HAP-1 (cell line): ENCODE data around the gene HYKK.
"Not testable (repeated sequence)": the region's sequence is repeated elsewhere in the genome, so short reads cannot be mapped to it uniquely, and the experiment has no call there.

Experiments used
- DNase-seq, 2 experiments: peaks; one replicate each; pipeline ENCODE4 v3.0.0-alpha.2; 2016 to 2020; ENCODE audit warnings: low spot score in 2 of 2
- H3K27me3 ChIP-seq: fragments of 250-450 bp; sonication (Bioruptor Pico); 2 replicates; pipeline ENCODE4 v1.5.1; 2020; ENCODE audit warnings: low read depth, mild to moderate bottlenecking, moderate library complexity
- H3K36me3 ChIP-seq: fragments of 250-450 bp; sonication (Bioruptor Pico); replicated peaks from 2 replicates; pipeline ENCODE4 v1.5.1; 2020; ENCODE audit warnings: mild to moderate bottlenecking
- H3K4me1 ChIP-seq: fragments of 250-450 bp; sonication (Bioruptor Pico); 2 replicates; pipeline ENCODE4 v1.5.1; 2020; ENCODE audit warnings: mild to moderate bottlenecking
- H3K4me3 ChIP-seq: fragments of 250-450 bp; sonication (Bioruptor Pico); 2 replicates; pipeline ENCODE4 v1.5.1; 2020; ENCODE audit warnings: mild to moderate bottlenecking, moderate library complexity
- H3K9me3 ChIP-seq: fragments of 250-450 bp; sonication (Bioruptor Pico); 2 replicates; pipeline ENCODE4 v1.5.1; 2020; ENCODE audit warnings: mild to moderate bottlenecking, moderate library complexity
- in situ Hi-C: fragments of 300-500 bp; cut with MboI; formaldehyde crosslinking; loops from 3 replicates; pipeline ENCODE4 v1.14.3; 2020; ENCODE audit warnings: low sequenced_read_pairs, inconsistent platforms, mixed read lengths

The HYKK gene

DNA sequence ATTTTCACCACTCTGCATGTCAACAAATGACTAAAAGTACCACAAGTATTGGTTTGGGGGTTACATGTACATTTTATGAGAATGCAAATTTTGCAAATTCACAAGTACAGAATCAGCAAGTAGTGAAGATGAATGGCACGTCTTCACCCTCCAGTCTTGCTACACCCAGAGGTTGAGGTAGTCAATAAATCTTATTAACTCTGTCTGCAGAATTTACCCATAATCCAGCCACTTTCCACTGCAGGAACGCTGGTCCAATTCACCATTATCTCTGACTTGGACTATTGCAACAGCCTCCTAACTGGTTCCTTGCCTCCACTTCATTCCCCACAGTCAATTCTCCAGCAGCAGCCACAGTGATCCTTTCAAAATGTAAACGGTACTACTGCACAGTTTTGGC lies 43.4 kb downstream of the HYKK start:
- Histone ChIP-seq H3K4me1 (no peaks in the 10 kb centered on the region), H3K9me3 (no peaks in the 10 kb centered on the region), H3K27me3 (no peaks in the 10 kb centered on the region), H3K4me3 (no peak overlapping the region), H3K36me3 (peaks cover 59% of the 10 kb centered on the region)
- in situ Hi-C loops = no loop called here
- no peak for DNase-seq

GRCh38 chr15:78551902-78552301 lies 44.5 kb downstream of the HYKK start:
- Histone ChIP-seq H3K36me3 (peaks cover 48% of the 10 kb centered on the region), H3K9me3 (no peaks in the 10 kb centered on the region), H3K4me3 (no peak overlapping the region), H3K27me3 (no peaks in the 10 kb centered on the region), H3K4me1 (no peaks in the 10 kb centered on the region)
- DNase-seq = no peak
- in situ Hi-C loops = no loop called here

GRCh38 chr15:78552597-78552996 lies 45.2 kb downstream of the HYKK start:
- in situ Hi-C loops = no loop called here
- H3K36me3 ChIP-seq = peaks cover 41% of the 10 kb centered on the region
- H3K27me3 ChIP-seq = no peaks in the 10 kb centered on the region
- H3K9me3 ChIP-seq = no peaks in the 10 kb centered on the region
- no peak overlapping the region for H3K4me3 ChIP-seq
- H3K4me1 ChIP-seq = no peaks in the 10 kb centered on the region
- no peak for DNase-seq

- in situ Hi-C loops, H3K27me3 ChIP-seq, H3K36me3 ChIP-seq, DNase-seq, H3K9me3 ChIP-seq, H3K4me3 ChIP-seq: not testable (repeated sequence)
- peaks cover 18% of the 10 kb centered on the region for H3K4me1 ChIP-seq
Observed at GRCh38 chr15:78560201-78560600, 52.8 kb downstream of the HYKK start.

- no peaks in the 10 kb centered on the region for H3K9me3 ChIP-seq
- H3K4me3 ChIP-seq = no peak overlapping the region
- peak in 1 of 2 experiments; percentile 58 for DNase-seq
- H3K36me3 ChIP-seq = no peaks in the 10 kb centered on the region
- H3K27me3 ChIP-seq = no peaks in the 10 kb centered on the region
- in situ Hi-C loops = no loop called here
- H3K4me1 ChIP-seq = peaks cover 18% of the 10 kb centered on the region
Observed at GRCh38 chr15:78561490-78561889, 54.1 kb downstream of the HYKK start.

DNA sequence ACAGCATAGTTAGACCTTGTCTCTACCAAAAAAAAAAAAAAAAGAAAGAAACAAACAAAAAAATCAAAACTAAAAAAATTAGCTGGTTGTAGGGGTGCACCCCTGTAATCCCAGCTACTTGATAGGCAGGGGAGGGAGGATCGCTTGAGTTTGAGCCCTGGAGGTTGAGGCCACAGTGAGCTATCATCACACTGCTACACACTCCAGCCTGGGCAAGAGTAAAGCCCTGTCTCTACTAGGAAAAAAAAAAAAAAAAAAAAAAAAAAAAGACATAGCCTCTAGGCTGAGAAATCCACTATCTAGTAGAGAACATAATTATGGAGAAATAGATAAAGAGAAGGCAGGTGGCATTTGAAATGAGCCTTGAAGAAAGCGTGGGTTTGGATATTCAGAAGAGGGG lies 55.7 kb downstream of the HYKK start:
- in situ Hi-C loops = no loop called here
- H3K27me3 ChIP-seq = no peaks in the 10 kb centered on the region
- H3K4me3 ChIP-seq = no peak overlapping the region
- DNase-seq = no peak
- no peaks in the 10 kb centered on the region for H3K9me3 ChIP-seq
- no peaks in the 10 kb centered on the region for H3K36me3 ChIP-seq
- peaks cover 28% of the 10 kb centered on the region for H3K4me1 ChIP-seq

- peak overlapping the region; percentile 63 for H3K4me3 ChIP-seq
- no peak for DNase-seq
Observed at GRCh38 chr15:78564743-78565096, 57.3 kb downstream of the HYKK start.

GRCh38 chr15:78565097-78565950 lies 57.9 kb downstream of the HYKK start, which contains the start of gene CHRNA5:
Gene CHRNA5 (plus strand): TSS chr15:78565520. CDS start chr15:78565720, 200 bp downstream.
- no peaks in the 10 kb centered on the region for H3K36me3 ChIP-seq
- H3K9me3 ChIP-seq = no peaks in the 10 kb centered on the region
- H3K4me3 ChIP-seq = peak within 1 kb of the TSS; percentile 63
- no peaks in the 10 kb centered on the region for H3K27me3 ChIP-seq
- peaks cover 32% of the 10 kb centered on the region for H3K4me1 ChIP-seq
- in situ Hi-C loops = no loop called here
- peak; percentile 100 for DNase-seq

More at GRCh38 chr15:78564743-78565096, 57.3 kb downstream of the HYKK start:
- H3K9me3 ChIP-seq = no peaks in the 10 kb centered on the region
- H3K4me1 ChIP-seq = peaks cover 32% of the 10 kb centered on the region
- in situ Hi-C loops = no loop called here
- no peaks in the 10 kb centered on the region for H3K27me3 ChIP-seq
- no peaks in the 10 kb centered on the region for H3K36me3 ChIP-seq

DNA sequence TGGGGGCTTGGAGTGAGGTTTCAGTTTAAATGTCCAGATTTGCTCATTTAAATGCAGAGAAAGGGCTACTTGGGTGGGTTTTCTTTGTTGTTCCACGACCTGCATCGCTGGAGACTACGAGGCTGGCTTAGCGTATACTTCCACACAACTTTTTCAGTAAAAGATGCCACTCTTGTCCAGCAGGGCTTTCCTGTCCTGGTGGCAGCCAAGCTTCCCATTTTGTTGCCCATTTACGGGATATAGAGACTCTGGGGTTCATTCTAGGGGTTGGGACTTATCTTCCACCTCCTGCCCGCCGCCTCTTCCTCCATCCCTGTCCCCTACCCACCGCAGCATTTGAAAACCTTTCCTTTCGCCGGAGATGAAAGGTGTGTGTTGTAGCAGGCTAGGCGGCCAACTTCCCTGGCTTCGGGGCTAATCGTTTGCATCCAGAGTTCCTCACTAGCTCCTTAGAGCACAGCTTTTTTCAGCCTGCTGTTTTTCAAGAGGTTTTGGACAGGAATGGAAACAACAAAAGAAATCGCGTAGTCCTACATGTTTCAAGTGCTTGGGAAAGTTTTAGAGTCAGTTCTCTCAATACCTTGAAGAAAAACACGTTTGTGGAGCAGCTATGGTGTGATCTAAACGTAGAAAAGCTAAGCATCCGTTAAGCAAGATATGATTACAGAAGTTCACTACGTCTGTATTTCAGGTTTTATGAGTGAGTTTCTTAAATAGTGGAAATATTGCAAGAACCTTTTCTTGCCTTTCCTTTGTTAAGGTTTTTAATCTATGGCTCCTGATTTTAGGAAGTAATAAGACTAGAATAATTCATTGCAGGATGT lies 58.8 kb downstream of the HYKK start:
- in situ Hi-C loops = no loop called here
- Histone ChIP-seq H3K4me3 (peak overlapping the region; percentile 63), H3K4me1 (peaks cover 33% of the 10 kb centered on the region), H3K9me3 (no peaks in the 10 kb centered on the region), H3K27me3 (no peaks in the 10 kb centered on the region), H3K36me3 (no peaks in the 10 kb centered on the region)
- DNase-seq = peak; percentile 61 to 70

GRCh38 chr15:78567531-78567930 lies 60.2 kb downstream of the HYKK start:
- no peaks in the 10 kb centered on the region for H3K27me3 ChIP-seq
- in situ Hi-C loops = no loop called here
- peak in 1 of 2 experiments; percentile 43 for DNase-seq
- H3K4me1 ChIP-seq = peaks cover 37% of the 10 kb centered on the region
- no peaks in the 10 kb centered on the region for H3K9me3 ChIP-seq
- peak overlapping the region; percentile 5 for H3K4me3 ChIP-seq
- H3K36me3 ChIP-seq = no peaks in the 10 kb centered on the region

DNA sequence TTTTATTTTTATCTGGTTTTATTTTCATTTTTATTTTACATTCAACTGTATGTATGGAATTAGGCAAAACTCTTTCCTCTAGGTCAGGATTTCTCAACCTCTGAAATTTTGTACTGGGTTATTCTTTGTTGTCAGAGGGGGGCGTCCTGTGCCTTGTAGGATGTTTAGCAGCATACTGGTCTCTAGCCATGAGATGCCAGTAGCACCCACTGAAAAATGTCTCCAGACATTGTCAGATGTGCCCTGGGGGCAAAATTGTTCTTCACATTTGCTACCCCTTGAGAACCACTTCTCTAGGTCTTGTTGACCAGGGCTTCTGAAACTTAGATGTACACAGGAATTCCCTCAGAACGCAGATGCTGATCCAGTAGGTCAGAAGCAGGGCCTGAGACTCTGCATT lies 63.3 kb downstream of the HYKK start:
- H3K27me3 ChIP-seq = no peaks in the 10 kb centered on the region
- H3K4me1 ChIP-seq = peaks cover 32% of the 10 kb centered on the region
- no peak overlapping the region for H3K4me3 ChIP-seq
- in situ Hi-C loops = no loop called here
- no peaks in the 10 kb centered on the region for H3K36me3 ChIP-seq
- H3K9me3 ChIP-seq = no peaks in the 10 kb centered on the region
- peak; percentile 41 to 74 for DNase-seq

DNA sequence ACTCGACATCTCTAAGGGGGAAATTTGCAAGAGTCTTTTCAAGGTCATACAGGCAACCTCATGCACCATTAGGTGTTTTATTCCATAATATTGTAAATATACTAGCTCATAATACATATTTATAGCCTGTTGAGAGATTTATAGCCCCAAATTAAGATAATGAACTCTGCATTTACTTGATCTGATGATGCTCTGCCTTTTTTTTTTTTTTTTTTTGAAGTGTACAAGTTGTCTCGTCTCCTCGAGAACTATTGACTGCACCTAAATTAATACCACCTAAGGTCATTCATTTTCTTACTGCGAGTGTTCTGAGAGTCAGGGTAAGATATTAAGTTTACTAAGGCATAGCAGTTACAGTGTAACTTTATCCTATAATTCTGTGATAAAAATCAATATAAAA lies 64.0 kb downstream of the HYKK start:
- in situ Hi-C loops = no loop called here
- H3K4me1 ChIP-seq = peaks cover 32% of the 10 kb centered on the region
- H3K27me3 ChIP-seq = no peaks in the 10 kb centered on the region
- H3K36me3 ChIP-seq = no peaks in the 10 kb centered on the region
- no peak for DNase-seq
- H3K4me3 ChIP-seq = no peak overlapping the region
- H3K9me3 ChIP-seq = no peaks in the 10 kb centered on the region

DNA sequence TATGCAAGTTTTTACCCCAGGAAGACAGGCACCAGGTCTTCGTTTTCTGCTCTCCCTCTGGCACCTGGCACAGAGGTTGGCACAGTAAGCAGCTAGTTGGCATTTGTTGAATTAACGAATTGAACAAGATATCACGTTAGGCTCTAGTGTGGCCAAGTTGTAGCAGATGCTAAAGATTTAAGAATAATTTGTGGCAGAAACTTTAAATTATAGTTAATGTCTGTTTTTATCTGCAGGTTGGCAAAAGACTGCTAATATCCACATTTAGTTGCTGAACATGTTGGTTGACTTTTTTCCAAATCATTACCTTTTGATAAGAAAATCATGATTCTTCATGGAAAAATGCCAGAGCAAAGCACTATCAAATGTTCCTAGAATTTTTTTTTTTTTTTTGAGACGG lies 66.0 kb downstream of the HYKK start:
- no peak for DNase-seq
- no peaks in the 10 kb centered on the region for H3K36me3 ChIP-seq
- H3K9me3 ChIP-seq = no peaks in the 10 kb centered on the region
- H3K27me3 ChIP-seq = no peaks in the 10 kb centered on the region
- in situ Hi-C loops = no loop called here
- peaks cover 19% of the 10 kb centered on the region for H3K4me1 ChIP-seq
- H3K4me3 ChIP-seq = no peak overlapping the region

- no peak for DNase-seq
- Histone ChIP-seq H3K4me1 (peaks cover 18% of the 10 kb centered on the region), H3K36me3 (no peaks in the 10 kb centered on the region), H3K9me3 (no peaks in the 10 kb centered on the region), H3K27me3 (no peaks in the 10 kb centered on the region), H3K4me3 (no peak overlapping the region)
- in situ Hi-C loops = no loop called here
Observed at GRCh38 chr15:78574944-78575343, 67.6 kb downstream of the HYKK start.
